Sigmoid colon (tissue), 4 donors: ENCODE results near the gene FOXJ1.

Source experiments
- CTCF ChIP-seq, 4 experiments: fragments of 450-650 bp in 3 of 4; fragments of 200-600 bp in 1 of 4; IDR thresholded peaks; one replicate each; pipeline ENCODE4 v1.5.1; 2016 to 2019; ENCODE audit warnings: antibody characterized with exemption in 4 of 4, mild to moderate bottlenecking in 3 of 4, moderate library complexity in 2 of 4
- EP300 ChIP-seq, 4 donors: sonication (generic); formaldehyde crosslinking; IDR thresholded peaks; one replicate each; pipeline ENCODE4 v1.6.1; 2017; ENCODE audit warnings: antibody characterized with exemption in 4 of 4

- TF ChIP-seq CTCF (IDR thresholded peaks at IDR 0.05) (no peak), EP300 (IDR thresholded peaks at IDR 0.05) (no peak)
Measured at GRCh38 chr17:76184290-76184689, 43.2 kb upstream of the FOXJ1 start.
